ENCODE data around the gene CRB2. TPM values are rescaled to one million over a fixed set of nuclear protein-coding genes. Genes with fewer than 3 reads are reported as not detected.
A peak's percentile ranks its signal among the peaks of the same experiment; 100 is the strongest.
"Not testable (repeated sequence)": the region's sequence is repeated elsewhere in the genome, so short reads cannot be mapped to it uniquely, and the experiment has no call there.

The CRB2 gene
- total RNA-seq, 1 donor from 2014 or later, result not detected

- DNase-seq, result no peak
- intact Hi-C loops (cut with DNase I), result no loop called here
- no peak for ATAC-seq (ENCODE audit: poor library complexity)
These were observed 36.8 kb downstream of the CRB2 start for GRCh38 chr9:123392802-123393201.

DNA sequence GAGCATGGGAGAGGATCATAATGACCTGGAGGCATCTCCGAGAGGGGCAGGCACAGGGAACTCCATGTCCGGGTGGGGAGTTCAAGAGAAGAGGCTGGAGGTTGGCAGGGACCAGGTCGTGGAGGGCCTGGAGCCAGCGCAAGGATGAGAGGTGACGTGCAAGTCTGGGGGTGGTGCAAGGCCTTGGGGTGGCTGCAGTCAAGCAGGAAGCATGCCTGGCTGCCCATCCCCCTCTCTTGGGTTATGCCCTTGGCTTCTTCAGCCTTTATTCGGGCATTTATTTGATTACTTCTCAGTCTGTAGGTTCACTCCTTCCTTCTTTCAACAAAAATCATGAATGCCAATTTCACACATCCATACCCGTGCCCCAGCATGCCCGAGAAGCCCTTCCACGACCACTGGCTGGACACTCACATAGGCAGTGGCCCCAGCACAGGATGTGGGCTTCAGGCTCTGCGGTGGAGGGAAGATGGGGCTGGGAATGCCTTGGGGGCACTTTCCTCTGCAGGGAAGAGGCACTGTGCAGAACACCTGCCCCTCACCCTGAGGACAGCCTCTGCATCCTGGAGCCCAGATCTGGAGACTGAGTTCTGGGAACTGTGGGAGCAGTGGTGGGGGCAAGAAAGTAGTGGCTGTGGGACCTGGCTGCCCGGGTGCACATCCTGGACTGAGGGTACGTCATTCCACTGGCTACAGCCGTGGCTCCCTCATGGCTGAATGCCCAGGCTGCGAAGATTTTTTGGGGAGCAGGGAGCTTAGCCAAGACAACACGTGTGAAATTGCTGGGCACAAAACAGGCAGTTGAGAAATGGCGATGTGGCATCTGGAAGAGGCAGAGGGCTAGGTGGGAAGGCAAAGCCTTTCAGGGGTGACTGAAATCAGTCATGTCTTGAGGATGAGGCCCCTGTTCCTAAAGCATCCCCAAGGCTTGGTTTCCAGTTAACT lies 38.6 kb downstream of the CRB2 start:
- ATAC-seq (ENCODE audit: poor library complexity), result no peak
- DNase-seq, result no peak
- intact Hi-C loops (cut with DNase I), result no loop called here

GRCh38 chr9:123395276-123395688 lies 39.3 kb downstream of the CRB2 start:
- intact Hi-C loops (cut with DNase I), result no loop called here
- no peak for DNase-seq
- no peak for ATAC-seq (ENCODE audit: poor library complexity)

GRCh38 chr9:123395689-123396511 lies 39.9 kb downstream of the CRB2 start:
- DNase-seq, result no peak
- ATAC-seq (ENCODE audit: poor library complexity), result no peak
- intact Hi-C loops (cut with DNase I), result no loop called here

DNA sequence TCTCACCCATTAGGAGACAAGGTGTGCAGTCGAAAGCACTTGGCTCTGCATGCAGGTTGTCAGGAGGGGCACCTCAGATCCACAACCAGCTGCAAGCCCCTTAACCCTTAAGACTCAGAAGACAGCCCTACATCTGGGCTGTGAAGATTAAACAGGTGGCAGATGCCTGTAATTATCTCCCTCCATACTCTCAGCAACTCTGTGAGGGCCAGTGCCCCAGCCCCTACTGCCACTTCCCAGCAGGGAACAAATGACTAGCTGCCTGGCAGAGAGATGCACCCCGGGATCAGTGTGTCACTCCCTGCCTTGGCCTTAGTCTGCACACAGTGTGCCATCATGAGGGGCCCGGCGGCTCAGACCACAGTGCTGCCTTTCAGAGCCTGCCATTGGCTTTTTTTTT lies 42.0 kb downstream of the CRB2 start:
- intact Hi-C loops (cut with DNase I), result no loop called here
- ATAC-seq (ENCODE audit: poor library complexity) (no peak), DNase-seq (no peak)

- DNase-seq; intact Hi-C loops (cut with DNase I); ATAC-seq (ENCODE audit: poor library complexity): not testable (repeated sequence)
These were observed 42.9 kb downstream of the CRB2 start for GRCh38 chr9:123398938-123399337.

- DNase-seq (no peak), ATAC-seq (ENCODE audit: poor library complexity) (no peak)
- intact Hi-C loops (cut with DNase I), result loop anchor here (5.0 to 10.0 kb wide), 2 partner anchors 147 to 645 kb away; no protein-coding TSS in a partner anchor
These were observed 43.9 kb downstream of the CRB2 start for GRCh38 chr9:123399803-123400378.

GRCh38 chr9:123400926-123401503 lies 45.0 kb downstream of the CRB2 start:
- DNase-seq (no peak), ATAC-seq (ENCODE audit: poor library complexity) (peak; percentile 83)
- intact Hi-C loops (cut with DNase I), result loop anchor here (5.0 to 10.0 kb wide), 2 partner anchors 146 to 644 kb away; no protein-coding TSS in a partner anchor

GRCh38 chr9:123401879-123402513 lies 46.0 kb downstream of the CRB2 start:
- DNase-seq (no peak), ATAC-seq (ENCODE audit: poor library complexity) (peak; percentile 91)

DNA sequence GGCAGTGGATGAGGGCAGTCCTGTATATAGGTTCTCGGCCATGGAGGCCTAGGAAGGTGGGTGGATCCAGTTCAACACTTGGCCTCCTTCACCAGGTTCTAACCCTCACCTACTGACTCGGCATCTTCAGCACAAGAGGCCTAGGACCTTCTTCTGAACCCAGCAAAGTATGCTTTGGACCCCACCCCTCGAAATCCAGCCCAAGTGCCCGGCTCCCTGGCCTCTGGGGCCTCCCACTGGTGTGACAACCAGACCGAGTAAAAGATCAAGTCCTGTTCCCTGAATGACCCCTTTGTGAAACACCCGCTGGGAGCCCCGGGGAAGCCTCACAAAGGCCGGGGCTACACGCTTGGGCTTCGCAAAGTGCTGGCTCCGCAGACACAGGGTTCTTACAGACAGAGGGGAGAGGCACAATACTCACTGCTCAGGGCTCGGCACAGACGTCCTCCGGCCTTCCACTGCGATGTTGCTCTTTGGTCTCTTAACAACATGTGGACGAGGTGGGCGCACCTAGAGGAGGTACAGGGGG lies 47.0 kb downstream of the CRB2 start:
- ATAC-seq (ENCODE audit: poor library complexity) (no peak), DNase-seq (no peak)
- intact Hi-C loops (cut with DNase I), result loop anchor here (5.0 to 10.0 kb wide), 2 partner anchors 144 to 642 kb away; no protein-coding TSS in a partner anchor

More at GRCh38 chr9:123401879-123402513, 46.0 kb downstream of the CRB2 start:
- intact Hi-C loops (cut with DNase I), result loop anchor here (5.0 to 10.0 kb wide), 2 partner anchors 145 to 643 kb away; no protein-coding TSS in a partner anchor

DNA sequence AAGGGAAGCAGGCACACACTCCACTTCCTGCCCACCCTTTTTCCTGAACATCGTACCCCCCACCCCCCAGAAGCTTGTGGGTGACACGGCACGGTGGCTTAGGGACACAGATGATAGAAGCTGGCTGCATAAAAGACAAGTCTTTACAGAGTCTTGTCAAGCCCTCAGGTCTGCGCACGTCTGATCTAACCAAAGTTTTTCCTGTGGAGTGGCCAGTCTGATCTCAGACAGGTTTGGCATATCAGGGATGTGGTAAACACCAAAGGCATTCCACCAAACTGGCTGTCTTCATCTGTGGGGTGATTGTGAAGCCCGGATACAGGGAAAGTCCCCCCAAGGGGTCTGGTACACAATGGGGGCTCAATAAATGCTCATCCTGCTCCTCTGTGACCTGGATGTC lies 50.0 kb downstream of the CRB2 start:
- intact Hi-C loops (cut with DNase I), result loop anchor here (10.0 kb wide), 1 partner anchor 639 kb away; no protein-coding TSS in a partner anchor
- DNase-seq, result no peak
- ATAC-seq (ENCODE audit: poor library complexity), result no peak

GRCh38 chr9:123406691-123407216 lies 50.8 kb downstream of the CRB2 start:
- intact Hi-C loops (cut with DNase I), result loop anchor here (10.0 kb wide), 1 partner anchor 638 kb away; no protein-coding TSS in a partner anchor
- no peak for DNase-seq
- no peak for ATAC-seq (ENCODE audit: poor library complexity)

- ATAC-seq (ENCODE audit: poor library complexity), result no peak
- no peak for DNase-seq
- intact Hi-C loops (cut with DNase I), result loop anchor here (10.0 kb wide), 1 partner anchor 637 kb away; no protein-coding TSS in a partner anchor
These were observed 51.3 kb downstream of the CRB2 start for GRCh38 chr9:123407217-123407851.

DNA sequence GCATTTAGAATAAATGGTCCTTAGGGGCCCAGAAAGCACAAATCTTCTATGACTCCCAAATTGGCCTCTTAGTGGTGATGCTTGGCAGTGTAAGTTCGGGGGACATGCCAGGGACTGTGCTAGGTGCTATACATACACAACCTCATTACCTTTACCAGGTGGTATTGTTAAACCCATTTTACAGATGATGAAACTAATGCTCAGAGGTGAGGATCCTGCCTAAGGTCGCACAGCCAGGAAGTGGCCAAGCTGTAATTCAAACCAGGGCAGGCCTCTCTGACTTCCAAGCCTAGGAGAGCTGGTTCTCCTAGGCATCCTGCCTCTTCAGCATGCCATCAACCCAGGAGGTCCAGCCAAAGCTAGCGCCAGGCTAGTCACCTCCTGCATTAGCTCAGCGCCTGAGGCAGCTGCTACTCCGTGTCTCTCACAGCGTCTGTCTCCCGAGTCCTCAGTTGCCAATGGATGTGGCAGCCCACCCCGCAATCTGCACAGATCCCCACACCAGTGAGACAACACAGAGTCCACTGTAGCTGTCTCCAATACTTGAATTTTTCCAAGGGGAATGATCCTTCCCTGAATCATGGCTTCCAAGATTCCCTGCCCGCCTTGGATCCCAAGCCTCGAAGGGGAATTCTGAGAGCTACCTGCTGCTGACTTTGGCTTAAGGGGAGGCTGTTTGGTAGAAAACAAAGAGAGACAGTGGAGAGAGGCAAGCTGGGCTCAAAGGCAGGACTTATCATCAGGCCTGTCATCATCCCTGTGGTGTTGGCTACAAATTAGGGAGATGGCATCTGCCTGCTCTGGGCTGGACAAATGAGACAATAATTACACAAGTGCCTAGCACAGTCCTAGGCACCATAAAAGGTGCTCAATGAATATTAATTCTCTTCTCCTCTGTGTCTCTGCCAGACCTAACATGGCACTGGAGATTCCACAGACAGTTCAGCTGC lies 52.6 kb downstream of the CRB2 start:
- DNase-seq, result no peak
- intact Hi-C loops (cut with DNase I), result loop anchor here (10.0 kb wide), 1 partner anchor 636 kb away; no protein-coding TSS in a partner anchor

GRCh38 chr9:123410281-123410910 lies 54.4 kb downstream of the CRB2 start:
- ATAC-seq (ENCODE audit: poor library complexity) (no peak), DNase-seq (no peak)
- intact Hi-C loops (cut with DNase I), result no loop called here

More for the DNA sequence above, 52.6 kb downstream of the CRB2 start:
- peak; percentile 74 for ATAC-seq (ENCODE audit: poor library complexity)
